H1 (cell line): ENCODE measurements around the gene DYNC1I2. TPM values are rescaled to one million over a fixed set of nuclear protein-coding genes. Genes with fewer than 3 reads are reported as not detected.

Source experiments
- CTCF ChIA-PET: fragments of 300-600 bp; sonication (Branson Sonifier 250); formaldehyde crosslinking; loops from one replicate; lab custom pipeline; 2021; ENCODE audit not compliant: partially characterized antibody; lab: Charles Lee
- POLR2A ChIA-PET: fragments of 300-600 bp; sonication (Branson Sonifier 250); formaldehyde crosslinking; loops from one replicate; lab custom pipeline; 2021; ENCODE audit warnings: inconsistent platforms; ENCODE audit not compliant: partially characterized antibody; lab: Charles Lee
- DNase-seq, 2 experiments: peaks; one replicate each; pipeline versions ENCODE4 v3.0.0 to v3.0.0-alpha.2; 2010 to 2022; ENCODE audit warnings: low spot score in 2 of 2, low read depth in 1 of 2, mixed read lengths in 1 of 2
- FAIRE-seq: peaks from 2 replicates; lab custom pipeline; 2011; peaks lifted over from hg19 to GRCh38; lab: Jason Lieb, UNC
- H2AFZ ChIP-seq: 2 replicates; pipeline ENCODE4 v1.8.1; 2012; ENCODE audit warnings: low read length, inconsistent platforms
- H2AK5ac ChIP-seq: 2 replicates; pipeline ENCODE4 v1.6.1; 2013; ENCODE audit warnings: low read depth, low read length
- H2BK120ac ChIP-seq: replicated peaks from 2 replicates; pipeline ENCODE3; 2013; ENCODE audit warnings: low read depth, low read length, inconsistent platforms
- H2BK12ac ChIP-seq: 2 replicates; pipeline ENCODE4 v1.6.1; 2013; ENCODE audit warnings: low read depth, low read length
- H2BK15ac ChIP-seq: 2 replicates; pipeline ENCODE4 v1.6.1; 2013; ENCODE audit warnings: low read length
- H2BK20ac ChIP-seq: 2 replicates; pipeline ENCODE4 v1.6.1; 2013; ENCODE audit warnings: low read length
- H2BK5ac ChIP-seq: 2 replicates; pipeline ENCODE4 v1.6.1; 2013; ENCODE audit warnings: low read depth, low read length
- H3K14ac ChIP-seq: 2 replicates; pipeline ENCODE4 v1.6.1; 2013; ENCODE audit warnings: inconsistent platforms; ENCODE audit not compliant: insufficient read length
- H3K18ac ChIP-seq: 2 replicates; pipeline ENCODE4 v1.6.1; 2013; ENCODE audit warnings: low read length; ENCODE audit errors: extremely low read depth
- H3K23ac ChIP-seq: 2 replicates; pipeline ENCODE4 v1.6.1; 2013; ENCODE audit warnings: inconsistent platforms; ENCODE audit not compliant: insufficient read length
- H3K23me2 ChIP-seq: 2 replicates; pipeline ENCODE4 v1.6.1; 2013; ENCODE audit warnings: low read depth, low read length
- H3K27ac ChIP-seq: 2 replicates; pipeline ENCODE4 v1.6.1; 2011; ENCODE audit warnings: low read depth, low read length, inconsistent platforms
- H3K27me3 ChIP-seq, 4 experiments: replicated peaks in 1 of 4; 1 replicate in 1 of 4; 2 replicates in 3 of 4; pipeline versions ENCODE4 v1.6.1 to v1.8.1; 2011 to 2013; ENCODE audit warnings: low read length in 3 of 4, mild to moderate bottlenecking in 3 of 4, inconsistent platforms in 2 of 4, mixed read lengths in 2 of 4, moderate library complexity in 1 of 4; ENCODE audit not compliant: control insufficient read depth in 3 of 4, insufficient read depth in 3 of 4; ENCODE audit errors: extremely low read depth in 1 of 4
- H3K36me3 ChIP-seq, 4 experiments: 2 replicates each; pipeline versions ENCODE4 v1.6.1 to v1.8.1; 2011 to 2013; ENCODE audit warnings: mild to moderate bottlenecking in 4 of 4, low read length in 3 of 4, moderate library complexity in 2 of 4, control low read depth in 1 of 4, inconsistent platforms in 1 of 4; ENCODE audit not compliant: insufficient read depth in 4 of 4, control insufficient read depth in 2 of 4
- H3K4ac ChIP-seq: replicated peaks from 2 replicates; pipeline ENCODE3; 2013; ENCODE audit warnings: low read length, low read depth, mixed read lengths, inconsistent platforms; ENCODE audit not compliant: insufficient read length
- H3K4me1 ChIP-seq, 4 experiments: replicated peaks in 1 of 4; 1 replicate in 1 of 4; 2 replicates in 3 of 4; pipeline versions ENCODE4 v1.6.1 to v1.8.1; 2011 to 2013; ENCODE audit warnings: low read length in 3 of 4, inconsistent platforms in 2 of 4, mixed read lengths in 1 of 4; ENCODE audit not compliant: insufficient read depth in 4 of 4, control insufficient read depth in 3 of 4
- H3K4me2 ChIP-seq, 2 experiments: 2 replicates each; pipeline versions ENCODE4 v1.6.1 to v1.8.1; 2011 to 2013; ENCODE audit warnings: low read depth in 2 of 2, low read length in 2 of 2, control low read depth in 1 of 2, inconsistent platforms in 1 of 2, mild to moderate bottlenecking in 1 of 2; ENCODE audit not compliant: insufficient read depth in 1 of 2
- H3K4me3 ChIP-seq, 4 experiments: fragments of 200-600, 300-600 bp in 1 of 4; sonication (generic), shearing (Covaris generic), sonication (Bioruptor Twin) in 1 of 4; 2 replicates each; pipeline versions ENCODE4 v1.5.1 to v1.8.1; 2011 to 2016; ENCODE audit warnings: low read length in 4 of 4, low read depth in 3 of 4, control low read depth in 2 of 4, inconsistent platforms in 2 of 4, mild to moderate bottlenecking in 2 of 4, mixed read lengths in 1 of 4, moderate library complexity in 1 of 4; ENCODE audit not compliant: insufficient read depth in 2 of 4; ENCODE audit errors: extremely low read depth in 1 of 4
- H3K56ac ChIP-seq: replicated peaks from 2 replicates; pipeline ENCODE3; 2013; ENCODE audit warnings: low read depth, mild to moderate bottlenecking, mixed read lengths, low read length, inconsistent platforms; ENCODE audit not compliant: insufficient read length
- H3K79me1 ChIP-seq: 2 replicates; pipeline ENCODE4 v1.6.1; 2013; ENCODE audit warnings: low read depth, low read length, control low read depth
- H3K79me2 ChIP-seq, 2 experiments: 2 replicates each; pipeline versions ENCODE4 v1.6.1 to v1.8.1; 2012 to 2013; ENCODE audit warnings: low read length in 2 of 2, mild to moderate bottlenecking in 2 of 2, inconsistent platforms in 1 of 2; ENCODE audit not compliant: insufficient read depth in 2 of 2, control insufficient read depth in 1 of 2
- H3K9ac ChIP-seq, 4 experiments: replicated peaks in 1 of 4; 1 replicate in 1 of 4; 2 replicates in 3 of 4; pipeline versions ENCODE4 v1.6.1 to v1.8.1; 2011 to 2013; ENCODE audit warnings: low read depth in 3 of 4, low read length in 3 of 4, control low read depth in 2 of 4, mild to moderate bottlenecking in 2 of 4, moderate library complexity in 2 of 4, inconsistent platforms in 1 of 4; ENCODE audit errors: extremely low read depth in 1 of 4
- H3K9me3 ChIP-seq, 2 experiments: 2 replicates each; pipeline versions ENCODE4 v1.6.1 to v1.8.1; 2012 to 2013; ENCODE audit warnings: mild to moderate bottlenecking in 2 of 2, moderate library complexity in 2 of 2, control low read depth in 1 of 2, inconsistent platforms in 1 of 2, low read depth in 1 of 2, low read length in 1 of 2, mixed read lengths in 1 of 2; ENCODE audit not compliant: insufficient read depth in 2 of 2
- H4K20me1 ChIP-seq, 2 experiments: replicated peaks in 1 of 2; 2 replicates each; pipeline versions ENCODE3 to v1.8.1; 2011 to 2013; ENCODE audit warnings: inconsistent platforms in 2 of 2, low read length in 2 of 2, mild to moderate bottlenecking in 1 of 2; ENCODE audit not compliant: insufficient read depth in 2 of 2, control insufficient read depth in 1 of 2
- H4K5ac ChIP-seq: 2 replicates; pipeline ENCODE4 v1.6.1; 2013; ENCODE audit warnings: low read length, low read depth, mixed read lengths, inconsistent platforms; ENCODE audit not compliant: insufficient read length
- H4K8ac ChIP-seq: 2 replicates; pipeline ENCODE4 v1.8.0; 2013; ENCODE audit warnings: mild to moderate bottlenecking, moderate library complexity, low read length, inconsistent platforms; ENCODE audit not compliant: insufficient read depth; ENCODE audit errors: extremely low read depth
- H4K91ac ChIP-seq: replicated peaks from 2 replicates; pipeline ENCODE3; 2013; ENCODE audit warnings: low read length, mixed read lengths, inconsistent platforms; ENCODE audit not compliant: insufficient read length
- CHD2 ChIP-seq: IDR thresholded peaks from 2 replicates; pipeline ENCODE4 v1.6.1; 2012; ENCODE audit warnings: low read length, improper control_type of control experiment
- EZH2 ChIP-seq: fragments of 200-600 bp; sonication (generic); IDR thresholded peaks from 2 replicates; pipeline ENCODE4 v1.7.1; 2012; ENCODE audit warnings: low read depth, mild to moderate bottlenecking, moderate library complexity, low read length, inconsistent platforms; ENCODE audit not compliant: severe bottlenecking
- FOSL1 ChIP-seq: IDR thresholded peaks from 2 replicates; pipeline ENCODE4 v1.6.1; 2011; ENCODE audit warnings: mild to moderate bottlenecking, low read depth, low read length, moderate library complexity; ENCODE audit not compliant: insufficient read depth
- TAF1 ChIP-seq: IDR thresholded peaks from 2 replicates; pipeline ENCODE4 v1.6.1; 2011; ENCODE audit warnings: mild to moderate bottlenecking, low read depth, low read length
- WGBS, 2 experiments: shearing (Covaris generic) in 1 of 2; methylation state at CpG; one replicate each; pipeline versions ENCODE4 v1.1.6 to v1.1.7; 2013 to 2015; ENCODE audit warnings: low lambda C conversion rate in 2 of 2, mixed read lengths in 2 of 2, inconsistent platforms in 1 of 2, low coverage in 1 of 2, missing lambda C conversion rate in 1 of 2; ENCODE audit not compliant: insufficient replicate concordance in 2 of 2, insufficient coverage in 1 of 2, insufficient read length in 1 of 2; ENCODE audit errors: extremely low coverage in 1 of 2, missing lambda C conversion rate in 1 of 2; 5-methylcytosine and 5-hydroxymethylcytosine counted together
- polyA plus RNA-seq, 7 experiments: library from polyadenylated mRNA; depleted of rRNA in 3 of 7; stranded (reverse) in 5 of 7; unstranded in 2 of 7; fragments of >200 nt in 5 of 7; fragments of 200-250 nt in 2 of 7; gene quantifications; 1 replicate in 5 of 7; 2 replicates in 1 of 7; 4 replicates in 1 of 7; pipeline versions ENCODE4 v1.2.1 to v1.2.3, GENCODE V29; 2011 to 2013; ENCODE audit warnings: missing spikeins in 2 of 7, mixed read lengths in 2 of 7
- total RNA-seq: library from RNA; stranded (reverse); fragmentation: NEBNext Ultra II Directional; extraction: Animal tissue kit (Norgen Biotek cat#: 25700); gene quantifications from 2 replicates; pipeline ENCODE4 v1.2.1, GENCODE V29; 2021

The DYNC1I2 gene
- total and polyA plus RNA-seq, 2 of the 8 experiments (the other 6 are each of a cell fraction or from before 2014, with no cell fraction given) = 67.3 to 68.1 TPM

- H4K20me1 ChIP-seq = peaks cover 0 to 2% of the 10 kb centered on the region in 2 experiments
- no peak overlapping the region for H4K91ac ChIP-seq
- H3K18ac ChIP-seq = no peak overlapping the region
- no peak overlapping the region for H2BK20ac ChIP-seq
- no peak overlapping the region for H2AFZ ChIP-seq
- H4K5ac ChIP-seq = no peak overlapping the region
- H3K36me3 ChIP-seq = peaks cover 0 to 30% (median 6%) of the 10 kb centered on the region in 4 experiments; a peak in 5 of 8 replicates
- H3K23me2 ChIP-seq = no peaks in the 10 kb centered on the region
- 87% methylated on average over 2 of the region's 2 CpGs; no CpG with 5 or more reads in 1 of the 2 experiments for WGBS, 2 experiments
- FAIRE-seq (no peak), DNase-seq (no peak)
- H3K4me1 ChIP-seq = no peaks in the 10 kb centered on the region
- H3K79me2 ChIP-seq = no peaks in the 10 kb centered on the region
- no peak overlapping the region for H3K56ac ChIP-seq
- no peak overlapping the region for H2BK12ac ChIP-seq
- no peak overlapping the region for H2BK120ac ChIP-seq
- no peak overlapping the region for H3K14ac ChIP-seq
- no peak overlapping the region for H2BK15ac ChIP-seq
- ChIA-PET CTCF (interaction anchor here (1.0 to 1.5 kb wide), 3 partner anchors 48 to 374 kb away, joined by 3 read pairs; no protein-coding TSS in a partner anchor), POLR2A (no interaction called here)
- no peak overlapping the region for H2BK5ac ChIP-seq
- H3K4me2 ChIP-seq = no peak overlapping the region
- no peak overlapping the region for H3K23ac ChIP-seq
- no peak overlapping the region for H3K9ac ChIP-seq
- H3K9me3 ChIP-seq = no peaks in the 10 kb centered on the region
- H3K27ac ChIP-seq = no peak overlapping the region
- H3K4me3 ChIP-seq = no peak overlapping the region
- H3K79me1 ChIP-seq = no peaks in the 10 kb centered on the region
- H2AK5ac ChIP-seq = no peak overlapping the region
- no peak overlapping the region for H3K4ac ChIP-seq
- H4K8ac ChIP-seq = no peak overlapping the region
- H3K27me3 ChIP-seq = no peaks in the 10 kb centered on the region
- no peak for TF ChIP-seq FOSL1
- no peak for TF ChIP-seq EZH2
- no peak for TF ChIP-seq CHD2
- TF ChIP-seq TAF1 = no peak
Measured at GRCh38 chr2:171741189-171741588, 53.9 kb downstream of the DYNC1I2 start.
